Endodermal cell (in vitro differentiated cells): ENCODE measurements around the gene RAB34. TPM values are rescaled to one million over a fixed set of nuclear protein-coding genes. Genes with fewer than 3 reads are reported as not detected.

Experiments
- DNase-seq: peaks from one replicate; pipeline ENCODE4 v3.0.0-alpha.2; 2017
- H3K27ac ChIP-seq: 2 replicates; pipeline ENCODE4 v1.5.1; 2013; ENCODE audit warnings: mild to moderate bottlenecking, low read depth, low read length, moderate library complexity
- H3K27me3 ChIP-seq: 2 replicates; pipeline ENCODE4 v1.6.1; 2013; ENCODE audit warnings: mild to moderate bottlenecking, low read length, moderate library complexity; ENCODE audit not compliant: insufficient read depth, control insufficient read depth, poor library complexity, severe bottlenecking
- H3K36me3 ChIP-seq: 2 replicates; pipeline ENCODE4 v1.7.0; 2013; ENCODE audit warnings: mild to moderate bottlenecking, low read length, moderate library complexity; ENCODE audit not compliant: control insufficient read depth, insufficient read depth
- H3K4me1 ChIP-seq: one replicate; pipeline ENCODE4 v1.7.0; 2013; ENCODE audit warnings: low read length; ENCODE audit not compliant: control insufficient read depth, insufficient read depth
- H3K4me3 ChIP-seq: 2 replicates; pipeline ENCODE4 v1.5.1; 2013; ENCODE audit warnings: mild to moderate bottlenecking, low read length, moderate library complexity
- H3K9ac ChIP-seq: 2 replicates; pipeline ENCODE4 v1.6.1; 2013; ENCODE audit warnings: mild to moderate bottlenecking, low read length, moderate library complexity; ENCODE audit not compliant: poor library complexity, severe bottlenecking; ENCODE audit errors: extremely low read depth
- H3K9me3 ChIP-seq: 2 replicates; pipeline ENCODE4 v1.6.1; 2013; ENCODE audit warnings: mild to moderate bottlenecking, low read length, moderate library complexity; ENCODE audit not compliant: control insufficient read depth
- H3K27ac Mint-ChIP-seq: 2 replicates; pipeline ENCODE4 v1.8.0; 2020; ENCODE audit warnings: mixed read lengths
- H3K27me3 Mint-ChIP-seq: 2 replicates; pipeline ENCODE4 v1.8.0; 2021; ENCODE audit warnings: mild to moderate bottlenecking, mixed read lengths; ENCODE audit not compliant: insufficient read depth
- H3K36me3 Mint-ChIP-seq: 2 replicates; pipeline ENCODE4 v1.8.0; 2020; ENCODE audit warnings: low read depth, mixed read lengths
- H3K4me1 Mint-ChIP-seq: 2 replicates; pipeline ENCODE4 v1.8.0; 2020; ENCODE audit warnings: mixed read lengths
- H3K4me3 Mint-ChIP-seq: 2 replicates; pipeline ENCODE4 v1.8.0; 2020; ENCODE audit warnings: mild to moderate bottlenecking, moderate library complexity, mixed read lengths
- H3K9me3 Mint-ChIP-seq: 2 replicates; pipeline ENCODE4 v1.8.0; 2020; ENCODE audit warnings: mild to moderate bottlenecking, mixed read lengths
- WGBS, 2 experiments: methylation state at CpG; one replicate each; pipeline versions ENCODE4 v1.1.5 to v1.1.7; 2013; ENCODE audit warnings: missing lambda C conversion rate in 2 of 2, mixed read lengths in 1 of 2; ENCODE audit not compliant: insufficient coverage in 1 of 2, insufficient read length in 1 of 2; 5-methylcytosine and 5-hydroxymethylcytosine counted together
- total RNA-seq, 2 donors: library from RNA; stranded (reverse); fragmentation: NEBNext Ultra II Directional in 1 of 2; extraction: Animal tissue kit (Norgen Biotek cat#: 25700) in 1 of 2; gene quantifications; 2 replicates in 1 of 2; 3 replicates in 1 of 2; pipeline ENCODE4 v1.2.1, GENCODE V29; 2021
- TF ChIP-seq, protein P1 (sequence below): fragments of 200-600 bp; sonication (generic); conservative IDR thresholded peaks from 2 replicates; pipeline ENCODE4 v1.5.0; 2021; ENCODE audit warnings: antibody characterized with exemption, mild to moderate bottlenecking

The RAB34 gene
- total RNA-seq, 2 donors from 2014 or later, result 111 to 112 TPM

DNA sequence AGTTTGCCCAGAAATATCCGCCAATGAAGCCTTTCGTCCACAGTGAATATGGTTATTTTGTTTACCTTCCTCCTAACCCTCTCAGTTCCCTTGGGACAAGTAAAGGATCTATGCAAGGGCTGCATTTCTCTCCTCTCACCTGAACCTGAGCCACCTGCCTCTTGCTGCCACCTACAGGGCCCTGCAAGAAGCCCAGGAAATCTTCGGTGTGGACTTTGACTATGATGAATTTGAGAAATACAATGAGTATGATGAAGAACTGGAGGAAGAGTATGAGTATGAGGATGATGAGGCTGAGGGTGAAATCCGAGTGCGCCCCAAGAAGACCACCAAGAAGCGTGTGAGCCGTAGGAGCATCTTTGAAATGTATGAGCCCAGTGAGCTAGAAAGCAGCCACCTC lies 41.7 kb downstream of the RAB34 start:
- H3K27ac ChIP-seq, result no peak overlapping the region
- TF ChIP-seq, protein P1, sequence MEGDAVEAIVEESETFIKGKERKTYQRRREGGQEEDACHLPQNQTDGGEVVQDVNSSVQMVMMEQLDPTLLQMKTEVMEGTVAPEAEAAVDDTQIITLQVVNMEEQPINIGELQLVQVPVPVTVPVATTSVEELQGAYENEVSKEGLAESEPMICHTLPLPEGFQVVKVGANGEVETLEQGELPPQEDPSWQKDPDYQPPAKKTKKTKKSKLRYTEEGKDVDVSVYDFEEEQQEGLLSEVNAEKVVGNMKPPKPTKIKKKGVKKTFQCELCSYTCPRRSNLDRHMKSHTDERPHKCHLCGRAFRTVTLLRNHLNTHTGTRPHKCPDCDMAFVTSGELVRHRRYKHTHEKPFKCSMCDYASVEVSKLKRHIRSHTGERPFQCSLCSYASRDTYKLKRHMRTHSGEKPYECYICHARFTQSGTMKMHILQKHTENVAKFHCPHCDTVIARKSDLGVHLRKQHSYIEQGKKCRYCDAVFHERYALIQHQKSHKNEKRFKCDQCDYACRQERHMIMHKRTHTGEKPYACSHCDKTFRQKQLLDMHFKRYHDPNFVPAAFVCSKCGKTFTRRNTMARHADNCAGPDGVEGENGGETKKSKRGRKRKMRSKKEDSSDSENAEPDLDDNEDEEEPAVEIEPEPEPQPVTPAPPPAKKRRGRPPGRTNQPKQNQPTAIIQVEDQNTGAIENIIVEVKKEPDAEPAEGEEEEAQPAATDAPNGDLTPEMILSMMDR, result peak; percentile 73
- peak; percentile 68 for DNase-seq
- H3K4me1 ChIP-seq, result no peaks in the 10 kb centered on the region
- no peaks in the 10 kb centered on the region for H3K27me3 ChIP-seq
- peaks cover 87% of the 10 kb centered on the region for H3K36me3 ChIP-seq
- WGBS, 2 experiments, result 89 to 96% methylated on average over 6 to 7 of the region's 7 CpGs
- H3K36me3 Mint-ChIP-seq, result peaks cover 76% of the 10 kb centered on the region
- no peaks in the 10 kb centered on the region for H3K9me3 Mint-ChIP-seq
- H3K9ac ChIP-seq, result no peak overlapping the region
- no peaks in the 10 kb centered on the region for H3K9me3 ChIP-seq
- no peak overlapping the region for H3K4me3 ChIP-seq
- no peaks in the 10 kb centered on the region for H3K27me3 Mint-ChIP-seq
- H3K4me1 Mint-ChIP-seq, result no peaks in the 10 kb centered on the region
- H3K4me3 Mint-ChIP-seq, result no peak overlapping the region
- H3K27ac Mint-ChIP-seq, result peak overlapping the region; percentile 71

DNA sequence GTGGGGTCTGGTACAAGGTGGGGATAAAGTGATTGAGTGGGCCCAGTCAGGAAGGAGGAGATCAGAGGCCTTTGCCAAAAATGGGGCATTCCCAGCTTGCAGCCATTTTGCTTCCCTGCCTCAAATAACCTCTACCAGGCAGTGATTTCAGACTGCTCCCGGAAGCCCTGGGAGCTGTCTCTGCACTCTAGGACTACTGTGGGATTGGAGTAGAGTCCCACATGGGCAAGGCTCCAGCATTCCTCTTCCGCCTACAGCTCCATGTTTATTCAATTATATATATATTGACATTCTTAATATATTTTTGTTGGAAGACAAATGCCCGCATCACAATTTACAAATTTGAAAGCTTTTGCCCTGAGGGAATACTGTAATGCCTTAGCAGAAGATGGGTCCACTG lies 42.2 kb downstream of the RAB34 start:
- H3K9me3 Mint-ChIP-seq, result no peaks in the 10 kb centered on the region
- H3K27me3 ChIP-seq, result no peaks in the 10 kb centered on the region
- TF ChIP-seq, protein P1, result no peak
- H3K4me1 ChIP-seq, result no peaks in the 10 kb centered on the region
- peaks cover 85% of the 10 kb centered on the region for H3K36me3 ChIP-seq
- no peaks in the 10 kb centered on the region for H3K4me1 Mint-ChIP-seq
- 86 to 100% methylated on average over 1 to 2 of the region's 3 CpGs for WGBS, 2 experiments
- H3K27ac ChIP-seq, result no peak overlapping the region
- H3K27me3 Mint-ChIP-seq, result no peaks in the 10 kb centered on the region
- H3K4me3 ChIP-seq, result no peak overlapping the region
- no peak overlapping the region for H3K9ac ChIP-seq
- H3K27ac Mint-ChIP-seq, result no peak overlapping the region
- DNase-seq, result no peak
- no peak overlapping the region for H3K4me3 Mint-ChIP-seq
- peaks cover 74% of the 10 kb centered on the region for H3K36me3 Mint-ChIP-seq
- no peaks in the 10 kb centered on the region for H3K9me3 ChIP-seq

DNA sequence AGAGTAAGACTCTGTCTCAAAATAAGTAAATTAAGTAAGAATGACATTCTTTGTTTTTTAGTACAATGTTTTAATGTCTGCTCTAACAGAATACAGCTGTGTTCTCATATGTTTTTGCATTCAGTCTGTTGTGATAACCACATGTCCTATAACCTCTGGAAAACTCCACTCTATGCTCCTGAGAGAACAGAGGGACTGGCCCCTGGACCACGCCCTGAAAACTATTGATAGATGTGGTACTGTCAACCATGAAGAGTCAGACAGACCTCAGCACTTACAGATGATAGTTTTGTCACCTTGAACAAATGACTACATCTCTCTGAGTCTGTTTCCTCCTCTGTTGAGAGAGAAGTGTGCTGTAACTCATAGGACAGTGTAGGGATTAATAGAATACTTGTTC lies 47.8 kb downstream of the RAB34 start:
- no peaks in the 10 kb centered on the region for H3K4me1 ChIP-seq
- no peak overlapping the region for H3K27ac Mint-ChIP-seq
- H3K27me3 ChIP-seq, result no peaks in the 10 kb centered on the region
- H3K27ac ChIP-seq, result no peak overlapping the region
- 100% methylated on average over 1 of the region's 1 CpG; no CpG with 5 or more reads in 1 of the 2 experiments for WGBS, 2 experiments
- TF ChIP-seq, protein P1, result no peak
- no peak overlapping the region for H3K9ac ChIP-seq
- peaks cover 66% of the 10 kb centered on the region for H3K36me3 Mint-ChIP-seq
- no peak overlapping the region for H3K4me3 ChIP-seq
- no peak for DNase-seq
- H3K27me3 Mint-ChIP-seq, result no peaks in the 10 kb centered on the region
- peaks cover 80% of the 10 kb centered on the region for H3K36me3 ChIP-seq
- H3K9me3 Mint-ChIP-seq, result no peaks in the 10 kb centered on the region
- H3K4me1 Mint-ChIP-seq, result peaks cover under 1% of the 10 kb centered on the region
- H3K9me3 ChIP-seq, result no peaks in the 10 kb centered on the region
- no peak overlapping the region for H3K4me3 Mint-ChIP-seq
